Measurements from ENCODE around the gene C6orf136. TPM values are rescaled to one million over a fixed set of nuclear protein-coding genes. Genes with fewer than 3 reads are reported as not detected.

Gene C6orf136
- total and polyA plus RNA-seq, 12 donors, result 39.8 to 134 (median 53.3) TPM

GRCh38 chr6:30670760-30671527 lies 24.0 kb downstream of the C6orf136 start:
- peak overlapping the region in 1 of 10 donors; percentile 70 for H3K4me3 ChIP-seq
- no peaks in the 10 kb centered on the region for H3K27me3 ChIP-seq

DNA sequence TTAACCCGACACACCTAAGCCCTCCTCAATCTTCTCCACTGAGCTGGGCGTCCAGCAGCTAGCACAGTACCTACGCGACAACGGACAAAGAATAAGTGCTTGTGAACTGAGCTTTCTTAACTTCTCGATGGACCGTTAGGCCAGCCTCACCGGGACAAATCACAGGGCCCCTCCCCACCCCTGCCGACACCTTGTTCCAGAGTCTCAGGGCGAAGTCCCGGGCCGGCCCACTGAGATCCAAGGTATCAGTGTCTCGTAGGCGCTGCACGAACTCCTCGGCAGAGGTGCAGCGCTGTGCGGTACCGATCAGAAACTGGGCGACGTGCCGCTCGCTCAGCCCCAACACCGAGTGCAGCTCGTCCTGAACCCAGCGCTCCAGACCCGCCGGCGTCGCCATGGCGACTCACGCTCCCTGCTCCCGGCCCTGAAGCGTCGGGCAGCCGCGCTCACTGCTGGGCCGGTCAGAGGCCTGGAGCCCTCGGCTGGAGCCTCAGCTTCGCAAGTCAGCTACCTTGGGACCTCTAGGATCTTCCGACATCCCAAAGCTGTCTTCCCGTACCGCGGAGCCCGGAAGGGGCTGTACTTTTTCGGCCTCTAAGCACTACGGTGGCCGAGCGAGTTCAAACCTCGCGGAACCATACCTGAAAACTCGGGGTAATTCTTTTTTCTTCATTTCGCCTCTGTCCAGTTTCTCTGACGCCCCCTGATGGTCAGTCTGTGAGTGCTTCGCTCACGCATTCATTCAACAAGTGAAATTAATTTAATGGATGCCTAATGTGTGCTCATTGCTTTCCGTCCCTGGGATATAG lies 25.7 kb downstream of the C6orf136 start, which contains the start of gene DHX16:
DHX16 (minus strand) TSS at position 562 of the 809 bp plus-strand sequence; CDS start at position 397, 165 bp downstream.
- 0% methylated on average over 57 of the region's 57 CpGs for WGBS, 2 donors
- peak; percentile 86 to 95 (median 91) for ATAC-seq
- H3K27ac ChIP-seq, result peak within 1 kb of the TSS in 9 of 10 donors; percentile 57 to 91 (median 79)
- H3K27me3 ChIP-seq, result no peaks in the 10 kb centered on the region
- peak within 1 kb of the TSS; percentile 70 to 99 (median 89) for H3K4me3 ChIP-seq
- H3K36me3 ChIP-seq, result peaks cover 0 to 58% (median 32%) of the 10 kb centered on the region in 9 donors
- peaks cover 0 to 30% (median 18%) of the 10 kb centered on the region in 9 donors for H3K4me1 ChIP-seq
- H3K9me3 ChIP-seq, result no peaks in the 10 kb centered on the region
- peak; percentile 94 to 98 for DNase-seq
- peak; percentile 79 to 93 (median 87) for TF ChIP-seq CTCF (IDR thresholded peaks at IDR 0.05)
- intact Hi-C loops (cut with DNase I), result loop anchor here in 6 of 10 donors (2.0 to 10.0 kb wide), 6 partner anchors 45 to 205 kb away; partner anchors contain the start of genes HLA-E (in 4 of the 6) and ATAT1 (in 2 of the 6)

More at GRCh38 chr6:30670760-30671527, 24.0 kb downstream of the C6orf136 start:
- Histone ChIP-seq H3K36me3 (peaks cover 0 to 58% (median 22%) of the 10 kb centered on the region in 9 donors), H3K4me1 (peaks cover 0 to 26% (median 18%) of the 10 kb centered on the region in 9 donors), H3K27ac (no peak overlapping the region), H3K9me3 (no peaks in the 10 kb centered on the region)
- no peak for TF ChIP-seq CTCF (IDR thresholded peaks at IDR 0.05)
- no peak for DNase-seq
- no peak for ATAC-seq
- 79% methylated on average over 27 of the region's 27 CpGs for WGBS, 2 donors
- intact Hi-C loops (cut with DNase I), result loop anchor here in 6 of 10 donors (5.0 to 10.0 kb wide), 5 partner anchors 44 to 206 kb away; partner anchors contain the start of genes HLA-E (in 4 of the 6) and ATAT1 (in 2 of the 6)

- H3K9me3 ChIP-seq, result no peaks in the 10 kb centered on the region
- intact Hi-C loops (cut with DNase I), result loop anchor here in 8 of 10 donors (5.0 to 10.0 kb wide), 2 partner anchors 192 to 201 kb away; partner anchors contain the start of gene HLA-E (in 4 of the 8)
- peaks cover 11 to 54% (median 42%) of the 10 kb centered on the region in 9 donors for H3K4me1 ChIP-seq
- 81 to 86% methylated on average over 10 of the region's 10 CpGs for WGBS, 2 donors
- no peaks in the 10 kb centered on the region for H3K27me3 ChIP-seq
- H3K36me3 ChIP-seq, result peaks cover 0 to 62% (median 35%) of the 10 kb centered on the region in 9 donors
- H3K27ac ChIP-seq, result no peak overlapping the region
- no peak for TF ChIP-seq CTCF (IDR thresholded peaks at IDR 0.05)
- H3K4me3 ChIP-seq, result no peak overlapping the region
- no peak for DNase-seq
- no peak for ATAC-seq
Observed at GRCh38 chr6:30676660-30677285, 29.8 kb downstream of the C6orf136 start.

All from heart right ventricle (tissue), 16 donors.